Activated CD4-positive, alpha-beta T cell treated with anti-CD3 and anti-CD28 coated beads for 36 hours (primary cell): ENCODE data around the gene POC5. TPM values are rescaled to one million over a fixed set of nuclear protein-coding genes. Genes with fewer than 3 reads are reported as not detected.

Experiments used
- ATAC-seq: fragments of 200-7000 bp; cut with Tn5 transposase; one replicate; pipeline ENCODE4 v1.10.0; 2021; ENCODE audit warnings: mild to moderate bottlenecking, moderate library complexity
- CTCF ChIA-PET: fragments of 350-600 bp; sonication (Branson Sonifier 250); formaldehyde crosslinking; loops from one replicate; lab custom pipeline; 2021; ENCODE audit warnings: antibody characterized with exemption; lab: Charles Lee
- POLR2A ChIA-PET: fragments of 350-600 bp; sonication (Branson Sonifier 250); formaldehyde crosslinking; loops from one replicate; lab custom pipeline; 2021; ENCODE audit warnings: antibody characterized with exemption, inconsistent platforms; lab: Charles Lee
- DNase-seq: peaks from one replicate; pipeline ENCODE4 v3.0.0-alpha.2; 2020
- H3K27ac Mint-ChIP-seq: one replicate; pipeline ENCODE4 v1.8.0; 2021; ENCODE audit warnings: mixed read lengths
- H3K27me3 Mint-ChIP-seq: one replicate; pipeline ENCODE4 v1.8.0; 2021; ENCODE audit warnings: mixed read lengths
- H3K36me3 Mint-ChIP-seq: one replicate; pipeline ENCODE4 v1.8.0; 2021; ENCODE audit warnings: low read depth, mixed read lengths
- H3K4me1 Mint-ChIP-seq: one replicate; pipeline ENCODE4 v1.8.0; 2021; ENCODE audit warnings: mixed read lengths
- H3K4me3 Mint-ChIP-seq: one replicate; pipeline ENCODE4 v1.8.0; 2021; ENCODE audit warnings: mild to moderate bottlenecking, moderate library complexity, mixed read lengths
- H3K9me3 Mint-ChIP-seq: one replicate; pipeline ENCODE4 v1.8.0; 2021; ENCODE audit warnings: low read depth, mixed read lengths
- intact Hi-C, 2 experiments: fragments of 100-400 bp; cut with DNase I in 1 of 2; cut with micrococcal nuclease in 1 of 2; formaldehyde crosslinking; loops; one replicate each; pipeline versions ENCODE4 v1.14.2 to v1.15.1; 2022 to 2024; cut with DNase I, micrococcal nuclease
- total RNA-seq, 2 experiments: library from RNA; stranded (reverse); gene quantifications; one replicate each; pipeline ENCODE4 v1.2.3, GENCODE V29; 2021

POC5 gene
- total RNA-seq, 2 experiments from 2014 or later = 20.2 to 20.3 TPM

DNA sequence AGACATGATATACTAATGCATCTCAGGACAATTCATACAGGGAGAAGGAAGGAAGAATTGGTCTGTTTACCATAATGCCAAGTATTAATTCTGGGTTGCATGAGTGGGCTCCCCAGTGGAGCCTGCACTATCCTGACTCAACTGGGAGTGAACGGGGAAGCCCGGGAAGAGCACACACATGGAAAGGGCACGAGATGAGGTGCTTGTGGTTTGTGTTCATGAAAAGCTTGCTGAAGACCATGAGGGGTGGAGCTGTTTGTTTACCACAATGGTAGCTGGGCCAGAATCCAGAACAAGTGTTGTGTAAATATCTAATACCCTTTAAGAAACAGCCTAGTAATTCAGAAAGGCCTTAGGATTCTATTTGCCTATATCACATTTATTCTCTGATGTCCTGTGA, 44.6 kb downstream of the POC5 start:
- intact Hi-C loops = loop anchor here in 1 of 2 experiments (10.0 kb wide), 1 partner anchor 738 kb away; no protein-coding TSS in a partner anchor
- peaks cover 23% of the 10 kb centered on the region for H3K36me3 Mint-ChIP-seq
- ATAC-seq (no peak), DNase-seq (no peak)
- ChIA-PET CTCF (interaction anchor here (0.9 to 1.1 kb wide), 2 partner anchors 8 to 436 kb away, joined by 3 to 4 read pairs; partner anchors contain the start of gene ANKRD31), POLR2A (no interaction called here)
- no peak overlapping the region for H3K4me3 Mint-ChIP-seq
- no peak overlapping the region for H3K27ac Mint-ChIP-seq
- peaks cover 41% of the 10 kb centered on the region for H3K4me1 Mint-ChIP-seq
- no peaks in the 10 kb centered on the region for H3K27me3 Mint-ChIP-seq
- no peaks in the 10 kb centered on the region for H3K9me3 Mint-ChIP-seq

DNA sequence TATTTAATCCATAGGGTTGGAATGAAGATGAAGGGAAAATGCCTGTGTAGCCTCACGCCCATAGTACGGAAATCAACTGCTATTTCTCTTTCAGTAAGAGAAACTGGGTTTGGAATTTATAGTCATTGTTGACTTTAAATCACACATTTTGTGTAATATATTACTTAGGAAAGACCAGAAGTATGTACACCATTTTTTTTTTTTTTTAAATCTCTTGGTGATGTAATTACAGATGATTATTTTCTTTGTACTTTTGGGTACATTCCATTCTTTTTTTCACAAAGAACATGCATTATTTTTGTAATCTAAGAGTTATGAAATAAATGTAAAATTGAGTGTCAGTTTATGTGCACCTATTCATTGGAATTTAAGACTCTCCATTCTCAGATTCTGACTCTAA, 45.7 kb downstream of the POC5 start:
- no peak for DNase-seq
- ChIA-PET CTCF (interaction anchor here (1.1 kb wide), 1 partner anchor 9 kb away, joined by 4 read pairs; no protein-coding TSS in a partner anchor), POLR2A (no interaction called here)
- ATAC-seq = no peak
- Mint-ChIP-seq H3K9me3 (no peaks in the 10 kb centered on the region), H3K27me3 (no peaks in the 10 kb centered on the region), H3K36me3 (peaks cover 20% of the 10 kb centered on the region), H3K4me3 (no peak overlapping the region), H3K4me1 (peaks cover 37% of the 10 kb centered on the region), H3K27ac (no peak overlapping the region)
- intact Hi-C loops = loop anchor here in 1 of 2 experiments (10.0 kb wide), 1 partner anchor 737 kb away; no protein-coding TSS in a partner anchor

DNA sequence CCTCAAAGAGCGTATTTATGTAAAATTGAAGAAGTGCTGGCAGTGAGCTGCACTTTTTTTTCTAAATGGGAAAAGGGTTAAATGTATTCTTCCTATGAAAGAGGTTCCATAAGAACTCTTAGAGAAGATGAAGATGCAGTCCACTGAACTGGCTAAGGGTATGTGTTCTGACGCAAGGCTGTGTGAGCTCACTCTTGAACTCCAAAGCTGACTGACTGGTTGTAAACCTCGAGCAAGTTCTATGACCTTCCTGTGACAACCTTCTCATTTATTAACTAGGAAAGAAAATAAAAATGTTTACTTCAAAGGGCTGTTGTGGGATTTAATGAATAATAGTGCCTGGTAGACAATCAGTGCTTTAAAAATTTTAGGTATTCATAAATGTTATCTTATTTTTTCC, 46.7 kb downstream of the POC5 start:
- intact Hi-C loops = loop anchor here in 1 of 2 experiments (10.0 kb wide), 1 partner anchor 736 kb away; no protein-coding TSS in a partner anchor
- Mint-ChIP-seq H3K9me3 (no peaks in the 10 kb centered on the region), H3K27ac (no peak overlapping the region), H3K4me3 (no peak overlapping the region), H3K4me1 (peaks cover 37% of the 10 kb centered on the region), H3K36me3 (peaks cover 16% of the 10 kb centered on the region), H3K27me3 (no peaks in the 10 kb centered on the region)
- POLR2A ChIA-PET = no interaction called here
- CTCF ChIA-PET = no interaction called here
- no peak for DNase-seq
- ATAC-seq = no peak

DNA sequence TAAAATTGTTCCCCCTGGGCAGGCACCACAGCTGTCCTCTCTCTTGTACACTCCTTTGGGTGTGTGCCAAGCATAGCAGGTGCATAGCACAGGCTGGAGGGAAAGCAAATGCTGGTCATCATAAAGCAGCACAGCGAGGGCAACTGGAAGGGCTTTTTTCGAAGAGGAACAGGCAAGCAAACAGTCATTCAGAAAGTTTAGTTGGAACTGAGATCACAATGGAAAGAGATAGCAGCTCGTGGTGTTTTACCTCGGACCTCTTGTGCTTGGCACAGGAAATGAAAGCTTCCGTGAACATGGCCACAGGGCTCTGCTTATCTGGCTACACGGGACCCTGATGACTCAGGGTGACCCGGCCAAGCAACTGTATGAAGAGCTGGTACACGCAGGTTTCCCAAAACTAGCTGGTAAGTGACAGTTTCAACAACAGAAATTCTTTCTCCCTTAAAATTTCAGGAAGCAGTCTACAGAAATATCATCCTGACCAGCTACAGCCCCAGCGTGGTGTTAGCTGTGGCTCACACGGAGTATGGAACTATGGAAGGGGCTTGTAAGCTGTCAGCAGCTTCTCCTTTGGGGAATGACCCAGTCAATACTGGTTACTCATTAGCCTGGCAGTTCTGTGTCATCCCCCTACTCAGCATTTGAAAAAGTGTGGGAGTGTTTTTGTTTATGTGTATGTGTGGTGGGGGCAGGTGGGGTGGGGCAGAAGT, 48.1 kb downstream of the POC5 start:
- Mint-ChIP-seq H3K4me1 (peaks cover 37% of the 10 kb centered on the region), H3K36me3 (peaks cover 11% of the 10 kb centered on the region), H3K4me3 (peak overlapping the region; percentile 67), H3K27me3 (no peaks in the 10 kb centered on the region), H3K27ac (peak overlapping the region; percentile 91), H3K9me3 (no peaks in the 10 kb centered on the region)
- CTCF ChIA-PET = interaction anchor here (0.8 to 1.2 kb wide), 5 partner anchors 9 to 431 kb away, joined by 3 to 6 read pairs (median 4); no protein-coding TSS in a partner anchor
- peak; percentile 82 for DNase-seq
- POLR2A ChIA-PET = interaction anchor here (0.6 to 1.3 kb wide), 4 partner anchors 48 to 621 kb away, joined by 3 to 4 read pairs (median 4); partner anchors contain the start of gene POC5
- intact Hi-C loops = loop anchor here (1.0 to 5.0 kb wide), 9 partner anchors 48 to 617 kb away; partner anchors contain the start of genes CERT1 (in 2 of the 2), POLK (in 2 of the 2), GCNT4 (in 1 of the 2) and HMGCR (in 1 of the 2)
- peak; percentile 97 for ATAC-seq

DNA sequence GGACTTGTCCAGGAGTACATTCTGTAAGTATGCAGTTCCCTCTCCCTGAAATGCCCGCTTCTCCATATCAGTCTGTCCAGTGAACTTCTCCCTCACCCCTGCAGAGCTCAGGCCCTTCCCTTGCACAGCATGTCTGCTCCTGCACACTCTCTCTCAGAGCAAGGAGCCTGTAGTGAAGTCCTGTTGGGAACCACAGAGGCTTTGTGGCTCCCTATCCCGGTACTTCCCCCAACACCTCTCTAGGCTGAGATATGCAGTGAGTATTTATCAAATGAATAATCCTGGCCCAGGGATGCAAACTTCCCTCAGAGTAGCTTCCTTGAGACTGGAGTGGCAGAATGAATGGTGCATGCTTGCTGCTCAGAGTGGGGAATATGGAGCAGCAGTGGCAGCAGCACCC, 48.8 kb downstream of the POC5 start:
- intact Hi-C loops = loop anchor here (2.0 to 5.0 kb wide), 5 partner anchors 94 to 616 kb away; partner anchors contain the start of genes CERT1 (in 2 of the 2), POLK (in 2 of the 2), GCNT4 (in 1 of the 2) and HMGCR (in 1 of the 2)
- Mint-ChIP-seq H3K9me3 (no peaks in the 10 kb centered on the region), H3K4me3 (peak overlapping the region; percentile 67), H3K27ac (peak overlapping the region; percentile 91), H3K27me3 (no peaks in the 10 kb centered on the region), H3K4me1 (peaks cover 37% of the 10 kb centered on the region), H3K36me3 (peaks cover 8% of the 10 kb centered on the region)
- ChIA-PET POLR2A (interaction anchor here (1.3 kb wide), 1 partner anchor 102 kb away, joined by 4 read pairs; no protein-coding TSS in a partner anchor), CTCF (interaction anchor here (1.2 kb wide), 2 partner anchors 10 to 431 kb away, joined by 4 to 6 read pairs; no protein-coding TSS in a partner anchor)
- DNase-seq = no peak
- no peak for ATAC-seq

DNA sequence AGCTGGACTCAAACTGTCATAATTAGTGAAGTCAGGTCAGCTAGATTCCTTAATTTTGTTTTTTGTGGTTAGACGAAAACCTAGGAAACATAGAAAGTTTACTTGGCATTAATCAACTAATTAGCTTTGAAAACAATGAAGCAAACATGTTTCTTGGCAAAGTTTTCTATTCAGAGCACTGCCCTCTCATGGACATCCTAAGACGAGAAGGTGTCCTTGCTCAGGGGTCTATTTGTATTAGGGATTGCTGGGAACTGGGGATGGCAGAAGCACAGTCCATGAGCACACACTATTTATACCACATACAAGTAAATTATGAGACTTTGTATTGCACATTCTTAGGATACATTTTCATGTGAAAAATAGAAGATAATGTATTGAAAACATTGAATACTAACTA, 49.7 kb downstream of the POC5 start:
- Mint-ChIP-seq H3K36me3 (peaks cover 5% of the 10 kb centered on the region), H3K4me3 (no peak overlapping the region), H3K27me3 (no peaks in the 10 kb centered on the region), H3K27ac (no peak overlapping the region), H3K9me3 (no peaks in the 10 kb centered on the region), H3K4me1 (peaks cover 37% of the 10 kb centered on the region)
- ChIA-PET CTCF (interaction anchor here (3.8 kb wide), 1 partner anchor 14 kb away, joined by 14 read pairs; no protein-coding TSS in a partner anchor), POLR2A (no interaction called here)
- intact Hi-C loops = loop anchor here (5.0 kb wide), 3 partner anchors 155 to 615 kb away; partner anchors contain the start of genes CERT1 (in 2 of the 2), POLK (in 2 of the 2), GCNT4 (in 1 of the 2) and HMGCR (in 1 of the 2)
- DNase-seq (no peak), ATAC-seq (no peak)

DNA sequence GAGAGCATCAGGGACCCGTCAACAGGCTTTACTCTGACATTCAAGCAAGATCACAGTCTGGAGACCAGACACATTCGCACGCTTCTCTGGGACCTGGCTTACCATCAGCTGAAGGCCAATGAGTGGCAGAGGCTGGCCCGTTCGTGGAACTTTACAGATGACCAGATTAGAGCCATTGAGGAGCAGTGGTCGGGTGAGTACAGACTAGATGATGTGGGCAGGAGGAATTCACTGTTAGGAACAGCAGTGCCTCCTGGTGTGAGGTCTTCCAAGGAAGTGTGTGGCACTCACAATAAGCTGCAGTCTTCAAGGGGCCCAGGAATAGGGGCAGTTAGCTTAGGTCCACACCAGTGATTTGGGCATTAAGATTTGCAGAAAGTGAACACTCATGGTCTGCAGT, 50.4 kb downstream of the POC5 start:
- DNase-seq (no peak), ATAC-seq (no peak)
- peaks cover 35% of the 10 kb centered on the region for H3K4me1 Mint-ChIP-seq
- H3K27ac Mint-ChIP-seq = no peak overlapping the region
- POLR2A ChIA-PET = no interaction called here
- CTCF ChIA-PET = interaction anchor here (3.8 kb wide), 1 partner anchor 15 kb away, joined by 14 read pairs; no protein-coding TSS in a partner anchor
- H3K36me3 Mint-ChIP-seq = peaks cover 5% of the 10 kb centered on the region
- intact Hi-C loops = loop anchor here (5.0 kb wide), 3 partner anchors 154 to 614 kb away; partner anchors contain the start of genes CERT1 (in 2 of the 2), POLK (in 2 of the 2), GCNT4 (in 1 of the 2) and HMGCR (in 1 of the 2)
- no peak overlapping the region for H3K4me3 Mint-ChIP-seq
- H3K27me3 Mint-ChIP-seq = no peaks in the 10 kb centered on the region
- no peaks in the 10 kb centered on the region for H3K9me3 Mint-ChIP-seq

DNA sequence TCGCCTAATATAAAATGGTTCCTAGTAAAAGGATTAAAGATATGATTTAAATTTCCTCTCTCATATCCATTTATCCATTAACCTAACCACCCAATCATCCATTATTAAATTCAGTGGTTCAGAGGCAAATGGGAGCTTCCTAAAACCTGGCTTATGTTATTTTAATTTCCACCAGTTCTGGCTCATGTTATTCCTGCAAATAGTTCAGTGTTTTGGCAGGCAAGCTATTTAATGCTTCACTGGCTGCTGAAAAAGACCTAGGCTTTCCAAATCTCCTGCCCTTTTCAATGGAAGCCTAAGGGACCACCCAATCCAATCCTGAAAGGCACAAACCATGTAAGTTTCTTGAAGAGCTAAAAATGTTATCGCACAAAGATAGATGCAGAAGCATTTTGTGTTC, 52.3 kb downstream of the POC5 start:
- ATAC-seq = no peak
- intact Hi-C loops = loop anchor here (5.0 kb wide), 3 partner anchors 153 to 613 kb away; partner anchors contain the start of genes CERT1 (in 2 of the 2), POLK (in 2 of the 2), GCNT4 (in 1 of the 2) and HMGCR (in 1 of the 2)
- CTCF ChIA-PET = interaction anchor here (0.7 to 3.8 kb wide), 4 partner anchors 13 to 97 kb away, joined by 4 to 14 read pairs (median 6); no protein-coding TSS in a partner anchor

DNA sequence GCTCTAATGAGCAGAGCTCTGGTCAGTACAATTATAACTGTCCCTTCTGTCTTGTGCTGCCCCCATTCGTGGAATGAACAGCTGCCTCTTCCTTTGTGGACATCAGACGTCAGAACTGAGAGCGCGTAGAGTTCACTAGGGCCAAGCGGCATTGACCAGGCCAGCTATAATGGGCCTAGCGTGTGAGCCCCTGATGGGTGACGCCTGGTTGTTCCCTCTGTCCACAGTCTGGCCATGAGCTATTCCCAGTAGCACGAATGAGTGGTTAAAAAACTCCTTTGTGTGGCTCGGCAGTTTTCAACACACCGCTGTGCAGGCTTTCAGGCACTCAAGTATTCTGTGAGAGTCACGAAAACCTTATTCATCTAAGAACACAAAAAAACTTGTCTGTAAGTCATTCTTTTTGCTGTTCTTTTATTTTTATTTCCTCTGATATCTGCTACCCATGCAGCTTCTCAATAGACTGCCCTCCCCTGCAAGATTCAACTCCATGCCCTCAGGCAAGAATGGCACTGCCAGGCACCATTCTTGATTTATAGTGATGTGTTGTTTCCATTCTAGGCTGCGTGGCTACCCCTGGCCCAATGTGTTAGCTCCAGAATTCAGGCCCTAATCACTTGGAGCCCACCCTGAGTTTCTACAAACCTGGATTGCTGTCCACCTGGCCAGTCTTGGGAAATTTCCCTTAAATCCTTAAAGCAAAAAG, 53.5 kb downstream of the POC5 start:
- ChIA-PET POLR2A (no interaction called here), CTCF (interaction anchor here (3.8 kb wide), 1 partner anchor 18 kb away, joined by 14 read pairs; no protein-coding TSS in a partner anchor)
- H3K27ac Mint-ChIP-seq = no peak overlapping the region
- H3K27me3 Mint-ChIP-seq = no peaks in the 10 kb centered on the region
- ATAC-seq (no peak), DNase-seq (no peak)
- H3K36me3 Mint-ChIP-seq = no peaks in the 10 kb centered on the region
- no peak overlapping the region for H3K4me3 Mint-ChIP-seq
- intact Hi-C loops = no loop called here
- H3K9me3 Mint-ChIP-seq = no peaks in the 10 kb centered on the region
- H3K4me1 Mint-ChIP-seq = peaks cover 9% of the 10 kb centered on the region

More for the DNA sequence above, 52.3 kb downstream of the POC5 start:
- POLR2A ChIA-PET = no interaction called here
- no peak for DNase-seq
- H3K4me3 Mint-ChIP-seq = no peak overlapping the region
- no peak overlapping the region for H3K27ac Mint-ChIP-seq
- no peaks in the 10 kb centered on the region for H3K27me3 Mint-ChIP-seq
- peaks cover 21% of the 10 kb centered on the region for H3K4me1 Mint-ChIP-seq
- H3K36me3 Mint-ChIP-seq = no peaks in the 10 kb centered on the region
- H3K9me3 Mint-ChIP-seq = no peaks in the 10 kb centered on the region

DNA sequence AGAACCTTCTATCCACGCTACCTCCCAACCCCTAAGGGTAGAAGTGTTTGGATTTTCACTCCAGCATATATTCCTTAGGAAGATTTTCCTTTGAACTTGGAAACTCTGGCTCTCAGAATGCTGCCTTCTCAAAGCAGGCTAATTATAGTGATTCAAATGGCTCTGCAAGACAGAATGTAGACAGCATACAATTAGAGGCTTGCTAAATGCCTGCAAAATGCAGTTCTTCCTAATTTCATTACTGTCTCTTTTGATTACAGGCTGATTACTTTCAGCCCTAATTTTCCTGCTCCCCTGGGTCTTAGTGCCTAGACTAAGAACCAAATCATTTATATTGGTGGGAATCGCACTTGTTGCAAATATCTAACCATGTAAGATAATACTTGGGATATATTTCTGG, 55.2 kb downstream of the POC5 start:
- no peak for ATAC-seq
- ChIA-PET POLR2A (interaction anchor here (0.6 kb wide), 1 partner anchor 322 kb away, joined by 3 read pairs; no protein-coding TSS in a partner anchor), CTCF (interaction anchor here (0.6 kb wide), 1 partner anchor 1760 kb away, joined by 3 read pairs; no protein-coding TSS in a partner anchor)
- intact Hi-C loops = no loop called here
- no peak for DNase-seq
- Mint-ChIP-seq H3K4me1 (no peaks in the 10 kb centered on the region), H3K36me3 (no peaks in the 10 kb centered on the region), H3K27ac (no peak overlapping the region), H3K9me3 (no peaks in the 10 kb centered on the region), H3K4me3 (no peak overlapping the region), H3K27me3 (no peaks in the 10 kb centered on the region)
